Activated CD8-positive, alpha-beta memory T cell treated with anti-CD3 and anti-CD28 coated beads for 36 hours (primary cell): ENCODE results near the gene DDN. TPM values are rescaled to one million over a fixed set of nuclear protein-coding genes. Genes with fewer than 3 reads are reported as not detected.

Experiments
- CTCF ChIA-PET: fragments of 350-600 bp; sonication (Branson Sonifier 250); formaldehyde crosslinking; loops from one replicate; lab custom pipeline; 2021; ENCODE audit warnings: antibody characterized with exemption; lab: Charles Lee
- POLR2A ChIA-PET: fragments of 350-600 bp; sonication (Branson Sonifier 250); formaldehyde crosslinking; loops from one replicate; lab custom pipeline; 2021; ENCODE audit warnings: antibody characterized with exemption; lab: Charles Lee
- total RNA-seq, 2 experiments: library from RNA; stranded (reverse); gene quantifications; one replicate each; pipeline ENCODE4 v1.2.3, GENCODE V29; 2021

Gene DDN
- total RNA-seq, 2 experiments from 2014 or later = 1.2 TPM

DNA sequence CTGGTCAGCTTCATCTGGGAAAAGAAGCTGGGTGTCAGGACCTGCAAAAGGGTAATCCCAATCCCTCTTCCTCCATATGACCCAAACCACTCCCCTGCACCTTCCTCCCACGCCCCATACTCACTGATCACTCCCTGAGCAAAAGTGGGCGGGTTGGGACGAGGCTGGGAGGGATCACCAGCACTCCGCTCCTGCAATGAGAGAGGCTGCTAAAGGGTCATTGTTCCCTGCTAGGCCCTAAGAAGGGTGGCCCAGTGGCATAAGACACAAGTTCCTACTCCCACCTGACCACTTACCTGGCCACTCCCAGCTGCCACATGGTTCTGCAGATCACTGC lies 35.1 kb upstream of the DDN start:
- ChIA-PET CTCF (interaction anchor here (1.4 kb wide), 1 partner anchor 9 kb away, joined by 3 read pairs; no protein-coding TSS in a partner anchor), POLR2A (no interaction called here)

DNA sequence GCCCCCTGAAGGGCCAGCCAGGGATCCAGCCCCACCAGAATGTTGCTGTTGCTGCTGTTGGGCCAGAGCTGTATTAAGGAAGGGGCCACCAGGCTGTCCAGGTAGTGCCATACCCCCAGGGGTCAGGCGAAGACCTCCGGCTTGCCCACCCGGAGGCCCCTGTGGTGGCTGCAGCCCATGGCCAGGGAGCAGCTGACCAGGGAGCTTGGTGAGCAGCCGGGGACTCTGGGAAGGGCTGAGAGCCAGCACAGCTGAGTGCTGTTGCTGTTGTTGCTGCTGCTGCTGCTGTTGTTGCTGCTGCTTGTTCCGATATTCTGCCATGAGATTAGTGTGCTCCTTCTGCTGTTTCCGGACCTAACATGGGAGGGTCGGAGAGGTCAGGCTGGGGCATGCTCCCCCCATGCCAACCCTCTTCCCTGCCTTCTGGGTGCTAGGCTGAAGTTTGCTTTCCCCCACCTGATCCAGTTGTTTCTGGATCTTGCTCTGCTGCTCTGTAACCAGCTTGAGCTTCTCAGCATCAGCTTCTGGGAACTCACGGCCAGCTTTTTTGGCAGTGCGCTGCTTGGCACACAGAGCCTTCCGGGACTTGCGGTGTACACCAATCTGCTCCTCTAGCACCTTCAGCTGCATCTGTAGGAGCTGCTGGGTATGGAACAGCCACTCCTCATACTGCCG lies 34.6 kb upstream of the DDN start:
- CTCF ChIA-PET = interaction anchor here (0.6 to 1.1 kb wide), 2 partner anchors 10 kb away, joined by 4 read pairs; no protein-coding TSS in a partner anchor
- POLR2A ChIA-PET = no interaction called here

GRCh38 chr12:49032679-49033447 lies 33.7 kb upstream of the DDN start:
- ChIA-PET POLR2A (interaction anchor here (0.6 kb wide), 1 partner anchor 22 kb away, joined by 3 read pairs; no protein-coding TSS in a partner anchor), CTCF (interaction anchor here (0.6 to 1.1 kb wide), 2 partner anchors 10 to 11 kb away, joined by 4 read pairs; no protein-coding TSS in a partner anchor)

DNA sequence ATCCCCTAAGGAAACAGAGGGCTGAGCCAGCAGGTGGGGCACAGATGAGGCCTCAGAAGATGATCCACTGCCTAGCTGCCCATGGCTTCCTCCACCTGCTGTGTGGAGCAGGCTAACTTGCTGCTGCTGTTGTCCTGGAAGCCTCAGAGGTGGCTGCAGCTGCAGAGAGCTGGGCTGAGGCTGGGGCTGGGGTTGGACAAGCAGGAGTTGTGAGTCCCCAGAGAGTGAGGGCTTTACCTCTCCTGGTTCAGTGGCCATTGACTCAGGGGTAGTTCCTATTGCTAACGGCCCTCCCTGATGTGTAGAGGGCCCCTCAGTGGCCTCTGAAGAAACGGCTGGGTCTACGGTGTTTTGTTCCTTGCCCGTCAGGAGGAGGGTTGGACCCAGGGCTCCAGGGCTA lies 33.1 kb upstream of the DDN start:
- POLR2A ChIA-PET = no interaction called here
- CTCF ChIA-PET = no interaction called here

GRCh38 chr12:49031573-49032161 lies 32.5 kb upstream of the DDN start:
- CTCF ChIA-PET = interaction anchor here (0.9 kb wide), 1 partner anchor 12 kb away, joined by 4 read pairs; no protein-coding TSS in a partner anchor
- POLR2A ChIA-PET = no interaction called here

- POLR2A ChIA-PET = interaction anchor here (0.6 kb wide), 1 partner anchor 14 kb away, joined by 3 read pairs; no protein-coding TSS in a partner anchor
- CTCF ChIA-PET = interaction anchor here (0.6 to 1.5 kb wide), 3 partner anchors 11 to 218 kb away, joined by 3 to 5 read pairs (median 4); no protein-coding TSS in a partner anchor
Observed at GRCh38 chr12:49030714-49031572, 31.8 kb upstream of the DDN start.

GRCh38 chr12:49030119-49030518 lies 30.9 kb upstream of the DDN start:
- POLR2A ChIA-PET = interaction anchor here (0.6 to 0.7 kb wide), 2 partner anchors 8 to 654 kb away, joined by 3 read pairs; no protein-coding TSS in a partner anchor
- CTCF ChIA-PET = interaction anchor here (0.7 to 1.5 kb wide), 3 partner anchors 13 to 58 kb away, joined by 4 to 5 read pairs (median 4); no protein-coding TSS in a partner anchor

GRCh38 chr12:49028666-49029275 lies 29.6 kb upstream of the DDN start:
- ChIA-PET POLR2A (no interaction called here), CTCF (interaction anchor here (1.5 to 2.7 kb wide), 2 partner anchors 15 to 59 kb away, joined by 5 to 8 read pairs; no protein-coding TSS in a partner anchor)

GRCh38 chr12:49027846-49028555 lies 28.8 kb upstream of the DDN start:
- CTCF ChIA-PET = interaction anchor here (2.7 kb wide), 1 partner anchor 16 kb away, joined by 8 read pairs; no protein-coding TSS in a partner anchor
- POLR2A ChIA-PET = no interaction called here

DNA sequence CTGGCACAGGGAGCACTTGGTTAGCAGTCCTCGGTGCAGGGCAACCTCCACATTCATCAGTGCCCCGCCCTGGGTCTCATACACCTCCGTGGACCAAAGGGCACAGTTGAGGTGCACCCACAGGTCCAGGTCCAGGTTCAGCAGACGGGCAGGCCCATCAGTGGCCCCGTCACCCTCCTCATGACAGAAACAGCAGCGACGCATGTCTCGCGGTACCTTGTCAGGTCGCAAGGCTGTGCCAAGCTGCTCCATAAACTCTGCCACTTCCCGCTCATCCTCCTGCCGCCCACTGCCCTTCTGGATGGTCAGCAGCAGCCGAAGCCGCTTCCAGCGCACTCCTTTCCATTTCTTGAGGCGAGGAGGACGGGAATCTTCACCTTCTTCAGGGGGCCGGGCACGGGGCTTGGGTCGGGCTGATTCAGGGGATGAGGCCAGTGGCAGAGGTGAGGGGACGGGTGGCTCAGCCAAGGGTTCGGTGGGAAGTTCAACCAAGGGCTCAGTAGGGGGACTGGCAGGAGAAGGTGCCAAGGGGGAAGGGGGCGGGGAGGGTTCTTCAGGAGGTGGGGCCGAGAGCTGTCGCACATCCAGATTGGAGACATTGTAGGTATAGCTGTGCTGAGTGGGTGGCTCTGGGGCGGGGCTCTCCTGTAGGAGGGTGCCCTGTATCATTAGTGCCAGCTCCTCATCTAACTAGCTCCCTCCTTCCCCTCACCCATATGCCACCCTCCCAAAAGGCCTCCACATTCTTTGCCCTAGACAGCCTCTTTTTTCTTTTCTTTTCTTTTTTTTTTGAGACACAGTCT lies 27.7 kb upstream of the DDN start:
- POLR2A ChIA-PET = no interaction called here
- CTCF ChIA-PET = interaction anchor here (2.7 kb wide), 1 partner anchor 17 kb away, joined by 8 read pairs; no protein-coding TSS in a partner anchor

GRCh38 chr12:49026101-49026500 lies 26.9 kb upstream of the DDN start:
- ChIA-PET POLR2A (no interaction called here), CTCF (no interaction called here)

- ChIA-PET CTCF (no interaction called here), POLR2A (no interaction called here)
Observed at GRCh38 chr12:49025463-49025862, 26.3 kb upstream of the DDN start.

DNA sequence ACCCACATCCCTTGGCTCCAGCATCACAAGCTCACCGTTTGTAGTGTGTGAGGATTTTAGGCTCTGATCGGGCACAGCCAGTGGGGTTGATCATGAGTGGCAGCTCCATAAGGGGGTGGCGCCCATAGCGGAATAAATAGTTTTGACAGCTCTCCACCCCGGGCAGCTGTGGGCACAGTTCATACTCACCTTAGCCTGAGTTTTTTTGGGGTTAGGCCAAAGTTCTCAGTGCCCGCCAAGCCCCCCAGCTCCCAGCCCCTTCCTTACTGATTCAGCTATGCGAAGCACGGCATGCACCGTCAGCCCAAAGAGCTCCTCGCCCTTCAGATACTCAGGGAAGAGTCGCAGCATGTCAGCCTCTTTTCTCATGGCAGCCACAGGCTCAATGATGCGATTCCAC lies 25.4 kb upstream of the DDN start:
- CTCF ChIA-PET = interaction anchor here (0.6 kb wide), 1 partner anchor 114 kb away, joined by 3 read pairs; no protein-coding TSS in a partner anchor
- POLR2A ChIA-PET = no interaction called here

GRCh38 chr12:49023812-49024211 lies 24.6 kb upstream of the DDN start:
- POLR2A ChIA-PET = no interaction called here

DNA sequence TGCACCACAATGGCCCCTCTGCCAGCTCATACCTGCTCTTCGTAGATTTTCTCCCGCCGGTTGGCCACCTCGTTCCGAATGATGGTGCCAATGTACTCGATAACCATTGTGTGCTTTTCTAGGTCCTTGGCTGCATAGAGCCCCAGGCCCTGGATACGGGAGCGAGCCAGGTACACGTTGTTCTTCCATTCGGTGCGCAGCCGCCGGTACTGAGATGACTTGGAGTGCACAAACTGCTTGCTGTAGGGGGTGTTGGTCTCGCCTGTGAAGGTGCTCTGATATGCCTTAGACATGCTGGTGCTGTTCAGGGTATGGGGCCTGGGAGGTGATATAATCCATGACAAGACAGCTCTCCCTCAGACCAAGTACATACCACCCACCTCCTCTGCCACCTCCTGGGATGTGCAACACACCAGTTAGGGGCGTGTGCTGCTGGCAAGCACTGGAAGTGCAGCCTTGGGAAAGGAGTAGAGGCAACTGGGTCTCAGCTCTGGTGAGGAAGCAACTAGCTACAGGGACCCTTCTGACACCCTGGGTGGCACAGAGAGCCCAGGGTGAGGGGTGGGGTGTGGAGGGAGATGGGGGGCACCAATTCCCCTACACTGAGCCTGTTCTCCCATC lies 23.5 kb upstream of the DDN start:
- CTCF ChIA-PET = interaction anchor here (0.6 to 1.5 kb wide), 4 partner anchors 11 to 108 kb away, joined by 3 to 4 read pairs (median 3); partner anchors contain the start of gene TUBA1B
- POLR2A ChIA-PET = no interaction called here

More at GRCh38 chr12:49023812-49024211, 24.6 kb upstream of the DDN start:
- CTCF ChIA-PET = no interaction called here

DNA sequence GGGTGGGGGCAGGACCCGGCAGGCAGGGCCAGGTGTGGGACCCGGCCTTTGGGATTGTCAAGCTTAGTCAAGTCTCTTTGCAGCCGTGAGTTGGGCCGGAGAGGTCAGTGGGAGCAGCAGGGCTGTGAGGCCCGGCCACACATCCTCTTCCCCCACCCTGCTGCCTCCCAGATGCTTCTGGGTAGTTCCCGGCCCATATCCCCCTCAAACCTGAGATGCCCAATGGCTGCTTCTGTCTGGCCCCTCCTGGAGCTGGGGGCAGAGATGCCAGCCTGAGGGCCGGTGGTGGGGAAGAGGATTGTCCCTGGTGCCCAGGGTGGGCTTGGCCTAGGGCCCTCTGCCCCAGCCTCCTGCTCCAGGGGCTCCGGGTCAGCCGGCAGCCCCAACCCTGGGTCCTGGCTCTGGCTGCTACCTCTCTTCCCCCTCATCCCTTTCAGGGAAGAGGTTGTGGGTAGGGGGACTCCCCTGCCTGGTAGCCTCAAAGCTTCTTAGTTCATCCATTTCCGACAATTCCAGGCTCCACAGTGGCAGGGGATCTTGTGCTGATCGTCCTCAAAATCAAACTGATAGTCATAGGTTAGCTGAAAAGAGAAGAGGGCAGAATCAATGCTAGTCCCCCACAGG lies 22.2 kb upstream of the DDN start:
- ChIA-PET CTCF (interaction anchor here (1.5 kb wide), 1 partner anchor 109 kb away, joined by 3 read pairs; the partner anchor contains the start of gene TUBA1B), POLR2A (no interaction called here)
